Endothelial cell of umbilical vein (primary cell): Measurements from ENCODE around the gene ZNF581. TPM values are rescaled to one million over a fixed set of nuclear protein-coding genes. Genes with fewer than 3 reads are reported as not detected.

Source experiments
- BruUV-seq: library from RNA; stranded (reverse); fragments of 400-500 nt; replicated peaks from 2 replicates; lab custom pipeline; 2021; lab: Mats Ljungman, UMichigan
- CTCF ChIA-PET: fragments of 300-600, 350-600 bp; sonication (Branson Sonifier 250); formaldehyde crosslinking; loops from one replicate; lab custom pipeline; 2021; ENCODE audit warnings: antibody characterized with exemption, inconsistent platforms; lab: Charles Lee
- POLR2A ChIA-PET: fragments of 300-600, 350-600 bp; sonication (Branson Sonifier 250); formaldehyde crosslinking; loops from one replicate; lab custom pipeline; 2021; ENCODE audit warnings: antibody characterized with exemption, inconsistent platforms; lab: Charles Lee
- DNase-seq: peaks from one replicate; pipeline ENCODE4 v3.0.0-alpha.2; 2011; ENCODE audit warnings: low read depth, low spot score
- FAIRE-seq: peaks from 2 replicates; lab custom pipeline; 2011; peaks lifted over from hg19 to GRCh38; lab: Jason Lieb, UNC
- H2AFZ ChIP-seq: 2 replicates; pipeline ENCODE4 v1.6.0; 2012; ENCODE audit warnings: low read depth, low read length, control low read depth, inconsistent platforms
- H3K27ac ChIP-seq: 2 replicates; pipeline ENCODE4 v1.5.1; 2011; ENCODE audit warnings: low read depth, mild to moderate bottlenecking, control low read depth, low read length, moderate library complexity; ENCODE audit not compliant: insufficient read depth
- H3K27me3 ChIP-seq, 2 experiments: 2 replicates each; pipeline versions ENCODE4 v1.6.0 to v1.6.1; 2011; ENCODE audit warnings: low read length in 2 of 2, mixed read lengths in 1 of 2; ENCODE audit not compliant: control insufficient read depth in 2 of 2, insufficient read depth in 2 of 2
- H3K36me3 ChIP-seq, 2 experiments: 2 replicates in 1 of 2; 3 replicates in 1 of 2; pipeline ENCODE4 v1.5.1; 2011; ENCODE audit warnings: low read length in 2 of 2, mild to moderate bottlenecking in 1 of 2, moderate library complexity in 1 of 2; ENCODE audit not compliant: control insufficient read depth in 2 of 2, insufficient read depth in 2 of 2; ENCODE audit errors: extremely low read depth in 1 of 2
- H3K4me1 ChIP-seq: 3 replicates; pipeline ENCODE4 v1.5.1; 2011; ENCODE audit warnings: mild to moderate bottlenecking, low read length; ENCODE audit not compliant: control insufficient read depth, insufficient read depth; ENCODE audit errors: extremely low read depth
- H3K4me2 ChIP-seq: 2 replicates; pipeline ENCODE4 v1.6.1; 2011; ENCODE audit warnings: low read length, control low read depth, mixed read lengths; ENCODE audit not compliant: insufficient read depth
- H3K4me3 ChIP-seq, 3 experiments: fragments of 200-600 bp in 1 of 3; sonication (generic), shearing (Covaris generic) in 1 of 3; replicated peaks in 1 of 3; 2 replicates each; pipeline ENCODE4 v1.5.1; 2011 to 2016; ENCODE audit warnings: control low read depth in 3 of 3, low read length in 3 of 3, mild to moderate bottlenecking in 2 of 3, inconsistent platforms in 1 of 3, low read depth in 1 of 3, moderate library complexity in 1 of 3; ENCODE audit not compliant: insufficient read depth in 1 of 3
- H3K79me2 ChIP-seq: 2 replicates; pipeline ENCODE4 v1.6.0; 2012; ENCODE audit warnings: low read length, inconsistent platforms; ENCODE audit not compliant: control insufficient read depth, insufficient read depth
- H3K9ac ChIP-seq: replicated peaks from 2 replicates; pipeline ENCODE3; 2011; ENCODE audit warnings: low read length, control low read depth; ENCODE audit not compliant: insufficient read depth; ENCODE audit errors: extremely low read depth
- H3K9me1 ChIP-seq: replicated peaks from 3 replicates; pipeline ENCODE4 v1.6.0; 2011; ENCODE audit warnings: mild to moderate bottlenecking, low read length; ENCODE audit not compliant: control insufficient read depth, insufficient read depth; ENCODE audit errors: extremely low read depth
- H3K9me3 ChIP-seq: replicated peaks from 2 replicates; pipeline ENCODE4 v1.5.1; 2012; ENCODE audit warnings: low read length, inconsistent platforms; ENCODE audit not compliant: control insufficient read depth, insufficient read depth
- H4K20me1 ChIP-seq: replicated peaks from 2 replicates; pipeline ENCODE3; 2011; ENCODE audit warnings: mild to moderate bottlenecking, low read length; ENCODE audit not compliant: control insufficient read depth, insufficient read depth; ENCODE audit errors: extremely low read depth
- EZH2 ChIP-seq: IDR thresholded peaks from 2 replicates; pipeline ENCODE4 v1.6.1; 2012; ENCODE audit warnings: borderline replicate concordance, low read depth, mild to moderate bottlenecking, moderate library complexity, low read length, inconsistent platforms; ENCODE audit not compliant: severe bottlenecking
- FOS ChIP-seq: IDR thresholded peaks from 2 replicates; pipeline ENCODE4 v1.6.1; 2011; ENCODE audit warnings: mild to moderate bottlenecking, low read length, moderate library complexity, borderline replicate concordance; ENCODE audit not compliant: insufficient read depth
- GATA2 ChIP-seq: IDR thresholded peaks from 2 replicates; pipeline ENCODE4 v1.7.0; 2011; ENCODE audit warnings: low read depth, mild to moderate bottlenecking, moderate library complexity, mixed read lengths, low read length; ENCODE audit not compliant: insufficient read length, insufficient read depth
- JUN ChIP-seq: IDR thresholded peaks from 2 replicates; pipeline ENCODE4 v1.6.1; 2011; ENCODE audit warnings: borderline replicate concordance, low read depth; ENCODE audit not compliant: insufficient read length, insufficient read depth
- MYC ChIP-seq: IDR thresholded peaks from one replicate; pipeline ENCODE4 v1.6.1; 2011; ENCODE audit warnings: mild to moderate bottlenecking, low read depth, low read length
- POLR2A ChIP-seq: IDR thresholded peaks from 2 replicates; pipeline ENCODE4 v1.6.1; 2012; ENCODE audit warnings: low read depth, mild to moderate bottlenecking, control low read depth, low read length
- POLR2AphosphoS5 ChIP-seq: IDR thresholded peaks from 2 replicates; pipeline ENCODE4 v1.6.1; 2012; ENCODE audit warnings: low read depth, mild to moderate bottlenecking, control low read depth, low read length, moderate library complexity; ENCODE audit not compliant: insufficient read depth
- dilution Hi-C: fragments of 300-500 bp; cut with MboI; formaldehyde crosslinking; loops from one replicate; pipeline ENCODE4 v1.15.0; 2019; ENCODE audit warnings: low sequenced_read_pairs; ENCODE audit not compliant: extremely low pct_ligation_motif_present
- intact Hi-C: fragments of 100-400 bp; cut with micrococcal nuclease; formaldehyde crosslinking; loops from one replicate; pipeline ENCODE4 v1.10.0; 2022
- polyA plus RNA-seq, 4 experiments: library from polyadenylated mRNA; depleted of rRNA in 3 of 4; stranded (reverse) in 3 of 4; unstranded in 1 of 4; fragments of >200 nt; gene quantifications; 2 replicates each; pipeline versions ENCODE4 v1.2.1 to v1.2.3, GENCODE V29; 2011 to 2012; ENCODE audit warnings: missing spikeins in 1 of 4
- total RNA-seq: library from RNA; stranded (reverse); gene quantifications from 2 replicates; pipeline ENCODE4 v1.2.3, GENCODE V29; 2021
- TF ChIP-seq, protein P1 (sequence below): IDR thresholded peaks from 2 replicates; pipeline ENCODE4 v1.6.1; 2011; ENCODE audit not compliant: insufficient read depth, insufficient read length
- TF ChIP-seq, protein P2 (sequence below), 2 donors: IDR thresholded peaks; 1 replicate in 1 of 2; 2 replicates in 1 of 2; pipeline ENCODE4 v1.5.1; 2011; ENCODE audit warnings: low read length in 2 of 2, mild to moderate bottlenecking in 2 of 2, moderate library complexity in 2 of 2, control low read depth in 1 of 2, inconsistent platforms in 1 of 2, low read depth in 1 of 2; ENCODE audit not compliant: insufficient read depth in 1 of 2; ENCODE audit errors: extremely low read depth in 1 of 2

ZNF581 gene
- total and polyA plus RNA-seq, 2 donors (not counting 3 experiments of a cell fraction or from before 2014, with no cell fraction given): 31.4 to 32.3 TPM

DNA sequence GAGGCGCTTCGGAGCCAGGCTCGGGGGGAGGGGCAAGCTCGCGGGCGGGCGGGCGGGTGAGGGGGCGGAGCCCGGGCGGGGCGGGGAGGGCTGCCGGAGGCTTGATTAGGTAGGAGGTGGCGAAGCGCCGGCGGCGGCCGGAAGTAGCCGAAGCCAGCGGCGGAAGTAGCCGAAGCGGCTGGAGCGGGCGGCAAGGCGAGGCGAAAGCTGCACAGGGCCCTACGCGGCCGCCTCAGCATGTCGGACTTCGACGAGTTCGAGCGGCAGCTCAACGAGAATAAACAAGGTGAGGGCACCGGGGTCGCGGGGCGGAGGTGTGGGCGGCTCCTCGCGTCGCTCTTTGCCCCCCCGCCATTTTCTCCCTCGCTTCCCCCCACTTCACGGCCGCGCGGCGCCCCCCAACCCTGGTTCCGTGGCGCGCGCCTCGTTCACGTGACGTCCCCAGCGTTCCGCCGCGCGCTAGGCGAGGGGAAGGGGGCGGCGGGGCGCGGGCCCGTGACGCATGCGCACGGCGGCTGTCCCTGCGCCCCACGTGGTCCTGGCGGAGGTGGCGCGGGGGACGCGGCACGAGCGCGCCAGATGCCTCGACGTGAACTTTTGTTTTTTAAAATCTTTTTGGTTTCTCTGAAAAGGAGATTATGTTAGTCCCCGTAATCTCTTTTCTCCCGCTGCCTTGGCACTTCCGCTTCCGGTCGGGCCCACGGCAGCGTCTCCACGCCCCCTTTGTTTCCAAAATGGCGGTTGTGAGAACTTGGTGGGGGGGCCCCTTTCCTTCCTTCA is 11.6 kb downstream of the ZNF581 start, which contains the start of gene U2AF2:
U2AF2 (plus strand) TSS at position 168 of the 780 bp plus-strand sequence; CDS start at position 238, 70 bp downstream.
- DNase-seq (peak; percentile 76), FAIRE-seq (peak; percentile 72)
- Histone ChIP-seq H3K36me3 (peaks cover 0 to 10% of the 10 kb centered on the region in 2 experiments), H3K4me3 (peak within 1 kb of the TSS; percentile 86 to 98 (median 94)), H3K9me3 (no peaks in the 10 kb centered on the region), H3K9ac (peak within 1 kb of the TSS; percentile 100), H3K79me2 (peaks cover 50% of the 10 kb centered on the region), H2AFZ (peak within 1 kb of the TSS; percentile 95), H3K27ac (peak within 1 kb of the TSS; percentile 99), H3K4me1 (peaks cover 25% of the 10 kb centered on the region), H3K9me1 (no peaks in the 10 kb centered on the region), H3K27me3 (no peaks in the 10 kb centered on the region), H4K20me1 (peaks cover 12% of the 10 kb centered on the region), H3K4me2 (peak within 1 kb of the TSS; percentile 96)
- POLR2A ChIA-PET: interaction anchor here (0.6 to 1.2 kb wide), 6 partner anchors 11 to 572 kb away, joined by 3 to 7 read pairs (median 4); partner anchors contain the start of gene FIZ1
- intact Hi-C loops: loop anchor here (1.0 to 10.0 kb wide), 5 partner anchors 20 to 1190 kb away; partner anchors contain the start of genes EPN1, KMT5C, LENG9 and ZNF524
- dilution Hi-C loops: no loop called here
- CTCF ChIA-PET: interaction anchor here (0.6 to 1.5 kb wide), 16 partner anchors 11 to 188 kb away, joined by 3 to 28 read pairs (median 4); partner anchors contain the start of genes FIZ1 and ZNF524
- no TSS peak for BruUV-seq
- TF ChIP-seq, protein P1, sequence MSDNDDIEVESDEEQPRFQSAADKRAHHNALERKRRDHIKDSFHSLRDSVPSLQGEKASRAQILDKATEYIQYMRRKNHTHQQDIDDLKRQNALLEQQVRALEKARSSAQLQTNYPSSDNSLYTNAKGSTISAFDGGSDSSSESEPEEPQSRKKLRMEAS: peak; percentile 63
- TF ChIP-seq, protein P2, sequence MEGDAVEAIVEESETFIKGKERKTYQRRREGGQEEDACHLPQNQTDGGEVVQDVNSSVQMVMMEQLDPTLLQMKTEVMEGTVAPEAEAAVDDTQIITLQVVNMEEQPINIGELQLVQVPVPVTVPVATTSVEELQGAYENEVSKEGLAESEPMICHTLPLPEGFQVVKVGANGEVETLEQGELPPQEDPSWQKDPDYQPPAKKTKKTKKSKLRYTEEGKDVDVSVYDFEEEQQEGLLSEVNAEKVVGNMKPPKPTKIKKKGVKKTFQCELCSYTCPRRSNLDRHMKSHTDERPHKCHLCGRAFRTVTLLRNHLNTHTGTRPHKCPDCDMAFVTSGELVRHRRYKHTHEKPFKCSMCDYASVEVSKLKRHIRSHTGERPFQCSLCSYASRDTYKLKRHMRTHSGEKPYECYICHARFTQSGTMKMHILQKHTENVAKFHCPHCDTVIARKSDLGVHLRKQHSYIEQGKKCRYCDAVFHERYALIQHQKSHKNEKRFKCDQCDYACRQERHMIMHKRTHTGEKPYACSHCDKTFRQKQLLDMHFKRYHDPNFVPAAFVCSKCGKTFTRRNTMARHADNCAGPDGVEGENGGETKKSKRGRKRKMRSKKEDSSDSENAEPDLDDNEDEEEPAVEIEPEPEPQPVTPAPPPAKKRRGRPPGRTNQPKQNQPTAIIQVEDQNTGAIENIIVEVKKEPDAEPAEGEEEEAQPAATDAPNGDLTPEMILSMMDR (IDR thresholded peaks at IDR 0.05; ENCODE audit: extremely low read depth in 1 of 2, insufficient read depth in 1 of 2, low read depth in 1 of 2, low read length in 2 of 2): no peak
- TF ChIP-seq POLR2A (peak; percentile 91), FOS (no peak), EZH2 (no peak), JUN (no peak), MYC (no peak), POLR2AphosphoS5 (peak; percentile 92), GATA2 (no peak)
